ENCODE measurements around the gene VPS13D.

DNA sequence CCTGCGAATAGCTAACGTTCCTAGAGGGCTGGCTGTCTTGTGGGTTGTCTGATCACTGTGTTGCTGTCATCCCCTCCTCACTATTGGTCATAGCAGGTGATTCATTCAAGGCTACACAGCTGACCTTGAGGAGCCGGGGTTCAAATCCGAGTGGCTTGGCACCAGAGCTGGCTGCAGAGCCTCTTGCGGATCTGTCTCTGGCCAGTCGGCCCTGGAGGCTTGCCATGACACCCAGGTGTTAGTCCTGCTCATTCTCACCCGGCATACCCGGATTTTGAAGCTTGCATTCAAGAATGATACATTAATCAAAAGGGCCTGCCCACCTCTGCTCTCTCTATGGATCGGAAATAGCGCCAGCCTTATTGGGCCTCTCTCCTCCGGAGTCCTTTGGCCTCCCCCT, 277.8 kb downstream of the VPS13D start:
- TF ChIP-seq, protein P1, sequence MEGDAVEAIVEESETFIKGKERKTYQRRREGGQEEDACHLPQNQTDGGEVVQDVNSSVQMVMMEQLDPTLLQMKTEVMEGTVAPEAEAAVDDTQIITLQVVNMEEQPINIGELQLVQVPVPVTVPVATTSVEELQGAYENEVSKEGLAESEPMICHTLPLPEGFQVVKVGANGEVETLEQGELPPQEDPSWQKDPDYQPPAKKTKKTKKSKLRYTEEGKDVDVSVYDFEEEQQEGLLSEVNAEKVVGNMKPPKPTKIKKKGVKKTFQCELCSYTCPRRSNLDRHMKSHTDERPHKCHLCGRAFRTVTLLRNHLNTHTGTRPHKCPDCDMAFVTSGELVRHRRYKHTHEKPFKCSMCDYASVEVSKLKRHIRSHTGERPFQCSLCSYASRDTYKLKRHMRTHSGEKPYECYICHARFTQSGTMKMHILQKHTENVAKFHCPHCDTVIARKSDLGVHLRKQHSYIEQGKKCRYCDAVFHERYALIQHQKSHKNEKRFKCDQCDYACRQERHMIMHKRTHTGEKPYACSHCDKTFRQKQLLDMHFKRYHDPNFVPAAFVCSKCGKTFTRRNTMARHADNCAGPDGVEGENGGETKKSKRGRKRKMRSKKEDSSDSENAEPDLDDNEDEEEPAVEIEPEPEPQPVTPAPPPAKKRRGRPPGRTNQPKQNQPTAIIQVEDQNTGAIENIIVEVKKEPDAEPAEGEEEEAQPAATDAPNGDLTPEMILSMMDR (IDR thresholded peaks at IDR 0.05), result no peak
- no peak for TF ChIP-seq POLR2A (IDR thresholded peaks at IDR 0.05)

Data from Peyer's patch (tissue), 4 donors.